NCI-H446 (cell line): ENCODE results near the gene LUZP1.

ENCODE experiments used
- DNase-seq, 2 experiments: peaks; one replicate each; lab custom pipeline; 2025; lab: John Stamatoyannopoulos, UW

The LUZP1 gene

GRCh38 chr1:23116921-23117699 is 51.5 kb downstream of the LUZP1 start:
- no peak for DNase-seq

GRCh38 chr1:23116216-23116836 is 52.3 kb downstream of the LUZP1 start:
- no peak for DNase-seq

GRCh38 chr1:23114424-23115079 is 54.1 kb downstream of the LUZP1 start:
- no peak for DNase-seq

- no peak for DNase-seq
Observed at GRCh38 chr1:23111600-23112535, 56.8 kb downstream of the LUZP1 start.

GRCh38 chr1:23110391-23110790 is 58.3 kb downstream of the LUZP1 start:
- no peak for DNase-seq

GRCh38 chr1:23108918-23109533 is 59.6 kb downstream of the LUZP1 start:
- DNase-seq, result no peak

GRCh38 chr1:23103001-23103889 is 65.4 kb downstream of the LUZP1 start:
- no peak for DNase-seq

GRCh38 chr1:23102289-23102688 is 66.4 kb downstream of the LUZP1 start:
- DNase-seq, result no peak

GRCh38 chr1:23101887-23102286 is 66.8 kb downstream of the LUZP1 start:
- DNase-seq, result no peak

- DNase-seq, result no peak
Observed at GRCh38 chr1:23101101-23101827, 67.4 kb downstream of the LUZP1 start.

GRCh38 chr1:23100074-23100748 is 68.4 kb downstream of the LUZP1 start:
- DNase-seq, result peak; percentile 61 to 77

GRCh38 chr1:23099171-23099536 is 69.5 kb downstream of the LUZP1 start:
- DNase-seq, result peak in 1 of 2 experiments; percentile 42

- DNase-seq, result peak; percentile 77 to 86
Observed at GRCh38 chr1:23098463-23099170, 70.0 kb downstream of the LUZP1 start.

GRCh38 chr1:23097316-23097715 is 71.3 kb downstream of the LUZP1 start:
- DNase-seq, result no peak

GRCh38 chr1:23092447-23092846 is 76.2 kb downstream of the LUZP1 start:
- no peak for DNase-seq

- DNase-seq, result no peak
Observed at GRCh38 chr1:23091545-23091944, 77.1 kb downstream of the LUZP1 start.

- DNase-seq, result no peak
Observed at GRCh38 chr1:23090056-23090455, 78.6 kb downstream of the LUZP1 start.

GRCh38 chr1:23088027-23088426 is 80.6 kb downstream of the LUZP1 start:
- no peak for DNase-seq

GRCh38 chr1:23085696-23086095 is 83.0 kb downstream of the LUZP1 start:
- DNase-seq, result no peak
